HepG2 (cell line): Measurements from ENCODE around the gene NUP214.

Source experiments
- DNMT1 ChIP-seq: sonication (generic); formaldehyde crosslinking; IDR thresholded peaks from 2 replicates; pipeline ENCODE4 v1.5.1; 2020; ENCODE audit warnings: mild to moderate bottlenecking, missing genetic modification reagents
- MYC ChIP-seq: sonication (generic); formaldehyde crosslinking; IDR thresholded peaks from 2 replicates; pipeline ENCODE4 v1.9.0; 2021; ENCODE audit warnings: missing genetic modification reagents, borderline replicate concordance
- POLR2G ChIP-seq: fragments of 200-400 bp; formaldehyde crosslinking; IDR thresholded peaks from 2 replicates; pipeline ENCODE4 v1.6.1; 2018; ENCODE audit warnings: mild to moderate bottlenecking, low read depth, low read length, moderate library complexity
- SMARCE1 ChIP-seq: fragments of 450-650 bp; IDR thresholded peaks from 2 replicates; pipeline ENCODE4 v1.6.1; 2017; ENCODE audit warnings: borderline replicate concordance
- ZFP91 ChIP-seq: sonication (generic); formaldehyde crosslinking; IDR thresholded peaks from 2 replicates; pipeline ENCODE4 v1.9.0; 2022; ENCODE audit warnings: missing genetic modification reagents, mild to moderate bottlenecking, borderline replicate concordance
- ZNF484 ChIP-seq: sonication (generic); formaldehyde crosslinking; IDR thresholded peaks from 2 replicates; pipeline ENCODE4 v1.5.1; 2020; ENCODE audit warnings: mild to moderate bottlenecking, low read depth, missing genetic modification reagents, borderline replicate concordance

- no peak for TF ChIP-seq SMARCE1
- no peak for TF ChIP-seq ZNF484
- no peak for TF ChIP-seq POLR2G
- no peak for TF ChIP-seq ZFP91
- TF ChIP-seq MYC (CRISPR knock-in tag): no peak
- no peak for TF ChIP-seq DNMT1
Measured at GRCh38 chr9:131117121-131117761, 8.1 kb upstream of the NUP214 start.
